ENCODE results near the gene TEAD3.

TEAD3 gene

DNA sequence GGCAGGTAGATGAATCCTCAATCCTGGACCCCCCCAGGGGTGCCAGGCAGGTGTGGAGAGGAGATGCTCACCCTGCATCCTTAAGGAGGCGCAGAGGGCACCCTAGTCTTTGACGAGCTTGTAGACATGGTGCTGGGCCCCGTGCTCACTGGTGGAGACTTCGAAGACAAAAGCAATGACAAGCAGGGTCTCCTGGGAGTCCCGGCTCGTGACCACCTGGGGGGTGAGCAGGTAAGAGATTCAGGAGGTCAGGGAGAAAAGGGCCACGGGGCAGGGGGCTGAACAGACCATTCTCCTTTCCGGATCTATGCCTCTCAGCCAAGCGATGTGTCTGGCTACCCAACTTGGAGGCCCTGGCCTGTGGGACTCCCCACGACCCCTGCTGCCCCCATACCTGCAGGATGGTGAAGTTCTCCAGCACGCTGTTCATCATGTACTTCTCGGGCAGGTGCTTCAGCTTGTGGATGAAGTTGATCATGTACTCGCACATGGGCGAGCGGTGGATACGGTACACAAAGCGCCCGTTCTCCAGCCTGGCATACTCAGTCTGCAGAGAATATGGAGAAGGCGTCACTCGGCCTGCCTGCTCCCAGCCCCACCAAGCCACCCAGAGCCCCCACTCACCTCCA is 21.8 kb downstream of the TEAD3 start:
- no peak for DNase-seq (ENCODE audit: low read depth)
- H3K4me3 ChIP-seq (ENCODE audit: low read length): no peak overlapping the region
- TF ChIP-seq, protein P1, sequence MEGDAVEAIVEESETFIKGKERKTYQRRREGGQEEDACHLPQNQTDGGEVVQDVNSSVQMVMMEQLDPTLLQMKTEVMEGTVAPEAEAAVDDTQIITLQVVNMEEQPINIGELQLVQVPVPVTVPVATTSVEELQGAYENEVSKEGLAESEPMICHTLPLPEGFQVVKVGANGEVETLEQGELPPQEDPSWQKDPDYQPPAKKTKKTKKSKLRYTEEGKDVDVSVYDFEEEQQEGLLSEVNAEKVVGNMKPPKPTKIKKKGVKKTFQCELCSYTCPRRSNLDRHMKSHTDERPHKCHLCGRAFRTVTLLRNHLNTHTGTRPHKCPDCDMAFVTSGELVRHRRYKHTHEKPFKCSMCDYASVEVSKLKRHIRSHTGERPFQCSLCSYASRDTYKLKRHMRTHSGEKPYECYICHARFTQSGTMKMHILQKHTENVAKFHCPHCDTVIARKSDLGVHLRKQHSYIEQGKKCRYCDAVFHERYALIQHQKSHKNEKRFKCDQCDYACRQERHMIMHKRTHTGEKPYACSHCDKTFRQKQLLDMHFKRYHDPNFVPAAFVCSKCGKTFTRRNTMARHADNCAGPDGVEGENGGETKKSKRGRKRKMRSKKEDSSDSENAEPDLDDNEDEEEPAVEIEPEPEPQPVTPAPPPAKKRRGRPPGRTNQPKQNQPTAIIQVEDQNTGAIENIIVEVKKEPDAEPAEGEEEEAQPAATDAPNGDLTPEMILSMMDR (conservative IDR thresholded peaks at IDR 0.05; ENCODE audit: low read length): no peak

DNA sequence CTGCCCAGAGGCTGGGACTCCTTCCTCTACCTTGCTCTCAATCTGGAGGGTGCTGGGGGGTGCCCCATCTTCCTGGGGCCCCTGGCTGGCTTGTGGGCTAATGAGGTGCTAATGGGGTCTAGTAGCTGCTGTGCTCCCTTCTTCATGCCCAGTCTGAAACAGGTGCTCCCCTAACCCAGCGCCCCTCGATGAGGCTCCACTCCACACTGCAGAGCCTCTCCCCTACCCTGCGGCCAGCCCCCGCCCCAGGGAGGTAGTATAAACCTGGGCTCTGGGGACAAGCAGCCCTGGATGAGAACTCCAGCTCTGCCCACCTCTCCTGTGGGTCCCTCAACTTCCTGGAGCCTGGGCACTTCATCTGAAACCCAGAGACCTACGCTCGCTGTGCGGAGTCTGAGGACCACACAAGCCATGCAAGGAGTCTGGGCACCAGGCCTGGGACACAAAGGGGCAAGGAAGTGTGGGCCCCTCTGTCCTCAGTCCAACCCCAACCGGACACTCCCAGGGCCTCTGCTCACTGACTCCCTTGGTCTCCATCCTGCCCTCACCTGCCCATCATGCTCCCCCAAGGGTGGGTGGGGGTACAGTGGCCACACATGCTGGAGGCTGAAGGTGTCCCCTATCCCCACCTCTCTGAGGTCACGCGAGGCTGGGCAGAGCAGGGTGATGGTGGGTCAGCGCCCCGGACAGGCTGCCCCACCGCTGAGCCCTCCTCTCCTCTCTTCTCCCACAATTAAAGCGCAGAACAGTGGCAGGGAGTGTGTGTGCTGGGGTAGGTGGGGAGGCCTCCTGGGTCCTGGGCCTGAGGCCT is 22.5 kb downstream of the TEAD3 start:
- DNase-seq (ENCODE audit: low read depth): no peak
- TF ChIP-seq, protein P1 (conservative IDR thresholded peaks at IDR 0.05; ENCODE audit: low read length): no peak
- no peak overlapping the region for H3K4me3 ChIP-seq (ENCODE audit: low read length)

DNA sequence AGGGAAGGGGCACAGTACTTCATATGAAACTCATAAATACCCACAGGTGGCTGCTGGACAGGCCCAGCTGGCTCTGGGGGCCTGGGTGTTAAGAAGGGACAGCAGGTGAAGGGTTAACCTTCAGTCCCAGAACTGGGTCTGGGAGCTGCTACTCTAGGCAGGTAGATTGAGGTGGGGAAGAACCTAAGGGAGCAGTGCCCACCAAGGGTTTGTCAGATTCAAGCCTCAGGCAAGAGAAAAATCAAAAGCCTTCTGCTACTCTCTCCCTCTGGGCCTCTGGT is 23.1 kb downstream of the TEAD3 start:
- TF ChIP-seq, protein P1 (conservative IDR thresholded peaks at IDR 0.05; ENCODE audit: low read length): no peak
- no peak overlapping the region for H3K4me3 ChIP-seq (ENCODE audit: low read length)
- DNase-seq (ENCODE audit: low read depth): no peak

DNA sequence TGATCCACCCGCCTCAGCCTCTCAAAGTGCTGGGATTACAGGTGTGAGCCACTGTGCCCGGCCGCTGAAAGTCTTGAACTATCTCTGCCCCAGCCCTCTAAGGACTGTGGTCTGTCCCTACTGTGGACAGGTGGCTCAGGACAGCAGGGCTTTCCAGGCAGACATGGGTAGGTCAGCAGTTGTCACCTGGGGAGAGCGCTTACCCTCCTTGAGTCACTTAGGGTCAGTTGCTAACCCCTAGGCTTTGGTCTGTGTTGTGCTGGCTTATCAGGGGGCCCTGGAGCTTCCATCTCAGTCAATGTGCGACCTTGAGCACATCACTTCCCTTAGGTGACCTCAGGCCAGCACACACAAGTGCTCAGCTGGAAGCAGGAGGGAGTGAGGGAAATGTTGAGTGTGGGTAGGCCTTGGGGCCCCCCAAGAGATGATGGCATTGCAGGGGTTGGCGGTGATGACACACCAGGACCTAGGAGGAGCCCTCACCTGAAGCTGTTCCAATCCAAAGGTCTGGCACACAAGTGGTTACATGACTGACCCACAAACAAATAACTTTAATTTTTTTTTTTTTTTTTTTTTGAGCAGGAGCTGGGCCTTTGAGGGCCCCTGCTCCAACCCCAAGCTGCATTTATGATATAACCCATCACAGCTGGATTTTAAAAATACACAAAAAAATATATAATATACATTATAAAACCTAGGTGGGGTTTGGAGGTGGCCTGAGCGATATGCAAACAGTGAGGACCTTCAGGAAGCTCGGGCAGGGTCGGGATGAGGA is 23.6 kb downstream of the TEAD3 start:
- TF ChIP-seq, protein P1 (conservative IDR thresholded peaks at IDR 0.05; ENCODE audit: low read length): no peak
- H3K4me3 ChIP-seq (ENCODE audit: low read length): no peak overlapping the region
- DNase-seq (ENCODE audit: low read depth): no peak

DNA sequence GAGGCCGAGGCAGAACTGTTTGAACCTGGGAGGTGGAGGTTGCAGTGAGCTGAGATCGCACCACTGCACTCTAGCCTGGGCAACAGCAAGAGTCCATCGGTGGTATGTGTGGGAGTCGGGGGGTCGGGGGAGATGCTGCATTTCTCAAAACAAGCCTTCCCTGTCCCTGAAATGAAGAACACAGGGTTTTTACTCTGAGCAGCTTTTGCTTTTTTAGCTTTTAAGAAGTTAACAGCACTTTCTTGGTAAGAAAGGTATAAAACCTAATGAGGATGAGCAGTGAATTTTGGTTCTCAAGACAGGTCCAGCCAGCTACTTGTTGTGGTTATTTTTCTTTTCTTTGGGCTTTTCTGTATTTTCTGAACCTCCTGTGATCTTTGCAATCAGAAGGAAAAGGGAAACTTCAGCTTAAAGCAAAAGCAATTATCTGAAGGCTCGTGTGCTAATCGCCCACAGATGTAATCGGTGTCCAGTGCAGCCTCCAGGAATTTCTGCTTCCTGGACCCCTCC is 25.0 kb downstream of the TEAD3 start:
- TF ChIP-seq, protein P1 (conservative IDR thresholded peaks at IDR 0.05; ENCODE audit: low read length): no peak
- 0 out of 2 replicates have a peak overlapping the region, but pooled peaks have one; percentile 15 for H3K4me3 ChIP-seq (ENCODE audit: low read length)
- DNase-seq (ENCODE audit: low read depth): no peak

DNA sequence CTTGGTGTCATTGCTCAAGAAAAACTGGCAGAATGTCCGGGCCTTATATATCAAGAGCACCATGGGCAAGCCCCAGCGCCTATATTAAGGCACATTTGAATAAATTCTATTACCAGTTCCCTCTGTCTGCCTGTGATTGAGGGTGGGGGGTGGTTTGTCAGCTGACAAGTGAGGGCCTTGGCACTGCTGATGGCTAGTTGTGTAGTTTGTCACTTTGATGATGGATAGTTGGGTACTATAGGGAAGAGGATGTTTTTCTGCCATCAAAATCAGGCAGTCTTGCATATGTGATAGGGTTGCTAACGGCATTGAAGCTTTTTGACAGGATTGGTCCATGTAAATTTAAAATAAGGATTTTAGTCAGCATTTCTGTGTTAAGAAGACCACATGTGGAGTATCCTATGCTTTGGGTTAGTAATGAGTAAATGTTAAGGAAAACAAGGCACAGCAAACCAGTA is 26.2 kb downstream of the TEAD3 start:
- H3K4me3 ChIP-seq (ENCODE audit: low read length): peak overlapping the region; percentile 23
- TF ChIP-seq, protein P1 (conservative IDR thresholded peaks at IDR 0.05; ENCODE audit: low read length): no peak
- DNase-seq (ENCODE audit: low read depth): no peak

Data from AG10803 (cell line).